Measurements from ENCODE around the gene FHIT. TPM values are rescaled to one million over a fixed set of nuclear protein-coding genes. Genes with fewer than 3 reads are reported as not detected.
A peak's percentile ranks its signal among the peaks of the same experiment; 100 is the strongest.

FHIT gene
- 6.3 and 8.7 TPM in 2 replicates for polyA plus RNA-seq (2014; cell fraction: cytosol; rRNA removed)
- 3.0 and 6.8 TPM in 2 replicates for polyA plus RNA-seq (2014; cell fraction: nucleus; rRNA removed)

DNA sequence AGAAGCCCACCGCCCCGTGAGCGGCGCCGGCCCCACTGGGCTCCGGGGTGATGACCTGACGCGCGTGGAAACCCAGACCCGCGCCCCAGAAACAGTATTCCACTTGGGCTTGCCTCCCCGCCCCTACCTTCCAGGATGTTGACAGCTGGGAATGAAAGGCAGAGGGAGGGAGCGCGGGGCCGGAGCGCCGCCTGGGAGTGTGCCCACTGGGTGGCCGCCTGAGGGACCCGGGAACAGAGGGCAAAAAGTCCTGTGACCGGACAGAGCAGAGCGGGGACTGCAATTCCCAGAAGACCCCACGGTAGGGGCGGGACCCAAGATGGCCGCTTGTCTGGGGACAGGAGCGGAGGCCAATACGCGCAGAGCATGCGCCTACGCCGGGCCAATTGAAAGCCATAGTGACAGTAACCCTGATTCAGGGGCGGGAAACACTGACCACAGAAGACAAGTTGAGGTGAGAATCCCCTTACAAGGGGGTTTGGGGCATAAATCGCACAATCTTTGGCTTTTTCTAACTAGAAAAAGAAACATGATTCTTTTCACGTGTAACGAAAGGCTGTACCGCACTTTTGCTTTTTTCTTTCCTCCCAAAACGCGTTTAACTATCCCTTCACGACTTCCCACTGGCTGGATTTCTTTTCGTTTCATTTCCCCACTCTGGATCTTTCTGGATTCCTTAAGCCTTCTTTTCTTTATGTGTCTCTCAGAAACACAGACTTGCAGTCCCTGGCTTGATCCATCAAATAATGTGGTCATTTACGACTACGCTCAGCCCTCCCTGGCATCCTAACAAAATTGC lies at the start of gene FHIT:
Gene FHIT (minus strand): TSS at position 279 of the 799 bp plus-strand sequence.
- peak; percentile 95 for DNase-seq (ENCODE audit: low spot score)

DNA sequence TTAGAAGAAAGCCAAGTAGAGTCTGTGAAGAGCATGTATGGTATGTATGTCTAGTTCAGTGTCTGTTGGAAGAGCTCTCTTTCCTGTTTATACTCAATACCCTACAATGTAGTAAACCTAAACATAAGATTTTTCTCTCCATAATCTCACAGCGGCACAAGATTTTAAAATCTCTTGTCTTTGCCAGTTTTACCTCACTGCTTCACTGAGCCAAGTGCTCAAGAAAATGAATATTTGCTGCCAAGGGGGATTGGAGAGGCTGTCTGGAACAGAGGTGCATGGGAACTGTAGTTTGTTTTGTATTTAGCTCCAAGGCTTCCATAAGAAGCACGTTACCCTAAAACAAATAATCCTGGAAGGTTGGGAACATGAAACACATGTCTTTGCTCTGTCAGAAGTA lies 49.5 kb upstream of the FHIT start:
- no peak for DNase-seq (ENCODE audit: low spot score)

DNA sequence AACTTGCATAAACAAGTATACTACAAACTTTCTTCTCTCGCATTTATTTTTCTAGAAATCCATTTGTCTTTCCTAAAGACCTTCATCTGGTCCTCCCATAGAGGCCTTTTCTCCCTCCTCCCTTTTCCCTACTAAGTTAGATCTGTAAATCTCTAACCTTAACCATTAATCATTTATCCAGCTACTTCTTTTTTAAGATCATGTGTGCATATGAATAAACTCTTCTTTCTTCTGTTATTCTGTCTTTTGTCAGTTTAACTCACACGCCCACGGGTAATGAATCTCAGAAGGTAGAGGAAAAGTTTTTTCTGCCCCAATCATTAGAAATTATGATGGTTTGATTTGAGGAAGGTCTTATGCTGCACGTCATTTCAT lies 48.7 kb upstream of the FHIT start:
- no peak for DNase-seq (ENCODE audit: low spot score)

DNA sequence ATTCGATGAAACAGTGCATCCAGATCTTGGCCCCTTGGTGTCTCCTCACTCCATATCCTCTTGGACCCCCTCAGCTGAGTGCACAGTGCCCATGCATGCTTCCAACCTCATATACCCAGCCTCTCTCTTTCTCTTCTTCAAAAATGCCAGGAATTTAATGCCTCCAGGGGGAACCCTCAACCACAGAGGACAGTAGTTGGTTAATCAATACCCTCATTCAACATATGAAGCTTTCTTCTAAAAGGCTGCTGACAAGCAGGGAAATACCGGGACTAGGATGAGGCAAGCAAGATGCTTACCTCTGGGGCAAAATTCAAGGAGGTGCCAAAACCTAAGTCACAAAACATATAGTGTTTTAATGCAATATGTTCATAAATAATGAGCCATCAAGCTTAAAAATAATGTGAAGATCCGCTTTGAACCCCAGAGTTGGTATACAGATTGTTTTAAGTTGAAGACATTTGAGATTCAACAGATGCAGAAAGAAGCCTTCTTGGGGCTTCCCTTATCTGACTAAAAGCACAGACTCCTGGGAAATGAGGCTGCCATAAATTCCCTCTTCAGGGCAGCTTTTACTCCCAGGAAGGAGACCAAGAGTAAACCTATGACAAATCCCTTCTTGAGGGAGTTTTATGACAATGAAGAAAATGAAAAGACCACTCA lies 48.2 kb upstream of the FHIT start:
- no peak for DNase-seq (ENCODE audit: low spot score)

DNA sequence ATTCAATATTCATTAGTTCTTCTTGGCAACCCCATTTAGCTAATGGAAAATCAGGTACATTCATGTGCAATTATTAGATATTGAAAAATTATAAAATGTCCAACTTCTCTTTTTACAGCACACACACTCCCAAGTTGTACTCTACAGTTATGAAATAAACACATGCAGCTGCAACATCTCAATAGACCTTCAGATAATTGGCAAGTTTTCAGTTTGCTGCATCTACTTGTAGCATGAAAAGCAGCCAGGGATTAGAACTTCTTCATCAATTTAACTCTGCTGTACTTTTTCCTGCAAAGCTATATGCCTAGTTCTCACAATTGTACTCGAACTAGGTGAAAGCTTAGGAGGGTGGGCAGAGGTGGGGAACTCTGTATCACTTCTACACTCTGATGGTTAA lies 46.6 kb upstream of the FHIT start:
- DNase-seq (ENCODE audit: low spot score): no peak

DNA sequence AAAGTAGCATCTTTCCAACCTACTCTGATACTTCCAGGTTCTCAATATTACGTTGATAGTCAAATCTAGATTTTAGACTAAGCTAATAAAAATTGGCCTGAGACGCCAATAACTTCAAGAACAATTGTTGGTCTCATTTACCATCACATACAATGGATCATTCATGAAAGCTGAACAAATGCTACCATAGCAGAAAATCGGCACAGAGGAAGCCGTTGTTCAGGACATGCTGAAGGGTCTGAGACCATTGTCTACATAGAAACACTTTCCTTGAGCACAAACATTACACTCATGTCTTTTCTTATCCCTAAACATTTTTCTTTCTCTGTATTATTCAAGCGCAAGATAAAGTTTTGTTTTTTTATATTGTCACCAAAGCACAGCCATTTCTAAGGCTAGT lies 37.2 kb upstream of the FHIT start:
- DNase-seq (ENCODE audit: low spot score): no peak

DNA sequence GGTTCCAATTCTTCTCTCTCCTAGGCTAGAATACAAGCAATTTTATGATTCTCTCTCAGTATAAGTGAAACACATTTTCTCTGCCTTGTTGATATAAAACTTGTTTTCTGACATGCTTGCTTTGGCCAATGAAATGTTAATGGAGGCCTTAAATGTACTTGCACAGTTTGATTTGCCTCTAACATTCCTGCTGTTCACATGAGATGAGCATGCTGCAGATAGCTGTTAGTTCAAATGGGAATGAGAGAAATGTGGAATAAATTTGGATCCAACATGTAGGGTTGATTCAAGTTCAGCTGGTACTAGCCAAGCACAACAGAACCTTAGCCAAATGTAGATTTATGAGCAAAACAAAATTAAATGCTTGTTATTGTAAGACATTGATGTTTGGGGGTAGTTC lies 32.6 kb upstream of the FHIT start:
- DNase-seq (ENCODE audit: low spot score): no peak

DNA sequence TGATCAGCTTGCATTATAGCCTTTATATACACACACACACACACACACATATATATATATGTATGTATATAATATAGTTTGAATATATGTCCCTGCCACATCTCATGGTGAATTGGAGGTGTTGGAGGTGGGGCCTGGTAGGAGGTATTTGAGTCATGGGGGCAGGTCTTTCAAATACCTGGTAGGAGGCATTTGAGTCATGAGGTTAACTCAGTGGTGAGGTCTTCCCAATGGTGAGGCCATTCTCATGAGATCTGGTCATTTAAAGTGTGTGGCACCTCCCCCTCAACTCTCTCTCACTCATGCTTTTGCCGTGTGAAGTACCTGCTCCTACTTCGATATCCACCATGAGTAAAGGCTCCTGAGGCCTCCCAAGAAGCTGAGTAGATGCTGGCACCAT lies 27.5 kb upstream of the FHIT start:
- no peak for DNase-seq (ENCODE audit: low spot score)

DNA sequence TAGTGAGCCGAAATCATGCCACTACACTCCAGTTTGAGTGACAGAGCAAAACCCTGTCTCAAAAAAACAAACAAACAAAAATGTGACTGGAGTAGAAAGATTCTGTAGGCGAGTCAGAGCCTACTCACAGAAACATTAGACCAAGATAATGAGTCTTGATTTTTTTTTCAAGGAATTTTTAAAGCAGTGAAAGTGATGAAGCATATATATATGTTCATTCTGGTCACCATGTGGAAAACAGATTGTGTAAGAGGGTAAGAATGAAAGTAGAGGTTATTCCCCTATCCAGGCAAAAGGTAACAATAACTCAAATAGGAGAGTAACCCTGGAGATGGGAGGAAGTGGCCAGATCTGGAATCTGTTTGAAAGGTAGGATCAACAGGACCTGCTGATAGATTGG lies 26.2 kb upstream of the FHIT start:
- no peak for DNase-seq (ENCODE audit: low spot score)

DNA sequence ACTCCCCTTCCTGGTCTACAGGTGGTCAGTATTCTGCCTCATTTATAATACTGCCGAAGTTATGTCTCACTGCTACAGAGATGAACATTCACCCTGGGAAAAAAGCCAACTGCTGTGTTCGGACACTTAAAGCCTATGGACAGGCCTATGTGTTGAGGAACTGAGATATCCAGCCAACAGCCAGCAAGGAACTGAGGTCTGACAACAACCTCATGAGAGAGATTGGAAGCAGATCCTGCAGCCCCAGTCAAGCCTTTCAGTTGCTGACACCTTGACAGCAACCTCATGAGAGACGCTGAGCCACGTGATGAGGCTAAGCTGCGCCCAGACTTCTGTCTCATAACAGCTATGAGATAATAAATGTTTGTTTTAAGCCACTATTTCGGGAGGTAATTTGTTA lies 18.2 kb upstream of the FHIT start:
- no peak for DNase-seq (ENCODE audit: low spot score)

DNA sequence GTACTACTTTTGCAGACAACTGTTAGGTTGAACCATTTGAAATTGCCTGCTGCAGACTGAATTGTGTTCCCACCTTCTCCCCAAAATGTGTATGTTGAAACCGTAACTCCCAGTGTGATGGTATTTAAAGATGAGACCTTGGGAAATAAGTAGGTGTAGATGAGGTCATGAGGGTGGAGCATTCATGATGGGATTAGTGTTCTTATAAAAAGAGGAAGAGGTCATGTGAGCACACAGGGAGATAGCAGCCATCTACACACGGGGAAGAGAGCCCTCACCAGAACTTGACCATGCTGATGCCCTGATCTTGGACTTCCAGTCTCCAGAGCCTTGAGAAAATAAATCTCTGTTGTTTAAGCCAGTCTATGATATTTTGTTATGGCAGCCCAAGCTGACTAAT lies 17.4 kb upstream of the FHIT start:
- DNase-seq (ENCODE audit: low spot score): no peak

DNA sequence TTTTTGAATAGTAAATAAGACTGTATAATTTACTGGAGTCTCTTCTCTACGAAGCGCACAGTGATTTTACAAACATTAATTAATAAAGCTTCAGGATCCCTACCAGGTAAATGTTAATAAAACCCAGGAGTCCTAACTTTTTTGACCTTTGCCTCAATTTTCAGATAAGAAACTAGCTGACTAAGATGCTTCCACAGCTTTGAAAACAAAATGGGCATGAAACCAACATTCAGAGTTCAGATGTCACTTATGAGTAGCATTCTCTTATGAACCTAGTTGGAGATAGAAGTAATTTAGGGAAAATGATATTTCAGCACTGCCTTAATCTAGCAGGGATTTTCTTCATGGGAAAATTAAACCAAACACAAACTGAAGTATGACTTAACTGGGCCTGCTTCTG lies 13.0 kb upstream of the FHIT start:
- no peak for DNase-seq (ENCODE audit: low spot score)

DNA sequence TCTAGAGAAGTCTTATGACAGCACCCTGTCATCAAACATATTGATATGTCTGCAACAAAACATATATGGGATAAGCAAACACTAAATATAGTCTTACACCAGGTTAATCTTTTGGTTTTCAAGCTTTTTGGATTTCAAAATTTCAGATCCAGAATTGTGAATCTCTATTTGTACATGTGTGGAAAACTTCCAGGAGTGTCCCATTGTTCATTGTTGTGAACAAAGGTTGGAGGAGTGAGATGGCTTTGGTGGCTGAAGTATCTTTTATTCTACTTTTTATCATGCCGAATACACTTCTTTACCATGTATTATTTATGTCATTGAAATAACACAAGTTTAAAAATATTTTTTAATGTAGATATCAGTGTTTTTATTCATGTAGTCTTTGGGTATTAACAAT lies 5.9 kb upstream of the FHIT start:
- no peak for DNase-seq (ENCODE audit: low spot score)

DNA sequence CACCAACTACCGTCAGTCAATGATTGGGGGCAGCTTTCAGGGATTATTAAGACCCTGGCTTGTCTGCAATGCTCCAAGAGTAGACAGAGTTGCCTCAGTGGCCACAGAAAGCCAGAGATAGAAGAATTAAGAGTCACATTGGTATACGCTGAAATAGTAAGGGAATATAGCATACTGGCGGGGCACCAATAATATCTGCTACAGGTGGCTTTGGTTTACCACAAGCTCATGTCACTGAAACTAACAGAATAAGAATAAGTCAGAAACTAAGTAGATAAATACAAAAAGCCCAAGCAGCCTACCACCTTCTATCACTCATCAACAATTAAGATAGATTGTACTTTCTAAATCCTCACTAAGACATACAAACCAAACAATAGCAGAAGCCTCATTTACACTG lies 2.5 kb upstream of the FHIT start:
- no peak for DNase-seq (ENCODE audit: low spot score)

DNA sequence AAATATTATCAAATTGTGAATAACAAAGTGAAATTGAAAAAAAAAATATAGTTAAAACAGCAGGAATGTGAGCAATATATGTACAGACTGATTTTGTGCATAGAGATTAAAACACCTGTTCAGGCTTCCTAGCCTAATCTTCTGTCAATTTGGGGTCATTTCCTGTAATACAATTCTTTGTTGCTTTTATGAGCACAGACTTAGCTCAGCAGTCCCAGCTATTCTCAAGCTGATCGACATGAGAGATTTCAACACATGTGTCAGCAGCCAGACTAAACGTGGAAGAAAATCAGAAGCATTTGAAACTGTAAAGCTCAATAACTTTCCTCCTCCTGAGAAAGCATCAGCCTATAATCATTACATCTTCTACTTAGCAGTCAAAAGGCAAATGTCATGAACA lies 1.6 kb upstream of the FHIT start:
- no peak for DNase-seq (ENCODE audit: low spot score)

DNA sequence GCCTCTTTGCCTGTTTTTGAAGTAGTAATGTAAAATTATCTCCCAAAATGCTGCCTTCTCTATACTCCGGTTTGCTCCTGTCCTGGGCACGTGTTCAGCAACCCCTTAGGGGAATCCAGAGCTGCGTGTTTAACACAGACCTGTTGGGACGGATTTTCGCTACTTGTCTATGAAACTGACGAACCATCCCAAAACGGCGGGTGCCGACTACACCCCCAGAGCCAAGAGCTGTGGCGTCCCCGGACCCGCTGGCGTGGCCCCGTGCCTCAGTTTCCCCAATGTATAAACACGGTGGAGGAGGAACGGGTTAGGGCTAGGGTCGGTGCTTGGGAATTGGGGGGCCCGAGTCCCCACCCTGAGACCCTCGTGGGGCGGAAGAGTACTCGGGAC lies 473 bp downstream of the FHIT start:
- DNase-seq (ENCODE audit: low spot score): peak; percentile 43

DNA sequence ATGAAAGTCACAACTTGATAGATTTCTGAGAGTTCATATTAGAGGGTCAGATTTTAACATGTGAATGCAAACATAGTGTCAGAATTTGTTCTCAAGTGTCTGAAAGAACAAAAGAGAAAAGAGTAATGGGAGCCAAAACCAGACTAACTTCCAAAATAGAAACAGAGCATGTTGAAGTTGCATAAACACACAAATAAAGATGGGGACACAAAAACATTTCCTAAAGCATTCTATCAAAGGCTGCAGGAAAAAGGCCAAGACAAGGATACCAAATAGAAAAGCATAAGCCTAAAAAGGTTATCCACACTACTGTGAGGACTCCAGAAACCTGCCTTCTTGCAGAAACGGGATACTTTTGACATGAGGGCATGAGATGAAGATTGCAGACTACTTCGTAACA lies 2.8 kb downstream of the FHIT start:
- DNase-seq (ENCODE audit: low spot score): no peak

DNA sequence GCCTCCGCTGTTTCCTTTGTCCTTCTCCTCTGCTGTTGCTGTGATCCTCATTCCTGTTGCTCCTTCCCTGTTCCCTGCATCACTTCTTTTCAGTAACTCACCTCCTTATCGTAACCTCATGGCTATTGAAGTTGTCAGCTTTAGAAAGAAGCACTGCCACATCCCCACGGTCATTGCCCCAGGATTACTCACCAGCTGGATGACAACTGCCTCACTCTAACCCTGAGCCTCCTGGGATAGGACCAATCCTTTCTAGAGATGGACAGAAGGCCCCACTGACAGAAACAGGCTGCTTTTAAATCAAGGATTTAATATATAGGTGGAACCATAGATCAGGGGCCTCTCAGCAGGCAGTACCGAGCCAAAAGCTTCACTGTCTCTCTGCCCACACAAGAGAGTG lies 4.1 kb downstream of the FHIT start:
- DNase-seq (ENCODE audit: low spot score): no peak

DNA sequence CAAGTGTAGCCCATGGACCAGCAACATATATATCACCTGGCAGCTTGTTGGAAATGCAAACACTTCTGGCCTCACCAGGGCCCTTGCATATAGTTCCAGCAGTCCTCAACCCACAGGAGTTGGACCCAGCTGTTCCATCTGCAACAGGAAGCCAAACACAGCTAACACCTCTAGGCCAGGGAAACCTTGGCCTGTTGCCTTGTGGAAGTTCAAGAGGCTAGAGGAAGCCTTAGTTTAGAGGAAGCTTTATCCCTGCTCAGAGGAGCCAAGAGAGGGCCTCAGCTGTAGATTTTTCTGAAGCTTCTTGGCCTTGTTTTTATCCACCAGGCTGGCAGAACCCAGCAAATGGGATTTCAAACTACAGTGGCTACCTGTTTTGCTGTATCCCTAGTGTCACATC lies 11.4 kb downstream of the FHIT start:
- no peak for DNase-seq (ENCODE audit: low spot score)

DNA sequence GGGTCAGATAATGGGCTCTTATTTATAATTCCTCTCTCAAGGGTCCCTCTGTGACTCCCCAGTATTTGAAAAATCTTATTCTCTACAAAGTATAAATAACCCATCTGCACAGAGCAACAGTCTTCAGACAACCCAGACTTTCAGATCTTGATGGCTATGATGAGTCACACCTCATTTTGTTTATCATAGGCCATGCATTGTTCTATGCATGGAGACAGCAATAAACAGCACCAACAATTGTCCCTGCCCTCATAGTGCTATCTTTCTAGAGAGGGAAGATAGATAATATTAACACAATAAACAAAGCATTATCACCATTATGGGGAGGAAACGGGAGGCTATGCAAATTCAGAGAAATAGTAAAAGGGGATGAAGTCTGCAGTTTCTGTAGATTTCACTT lies 13.4 kb downstream of the FHIT start:
- no peak for DNase-seq (ENCODE audit: low spot score)

DNA sequence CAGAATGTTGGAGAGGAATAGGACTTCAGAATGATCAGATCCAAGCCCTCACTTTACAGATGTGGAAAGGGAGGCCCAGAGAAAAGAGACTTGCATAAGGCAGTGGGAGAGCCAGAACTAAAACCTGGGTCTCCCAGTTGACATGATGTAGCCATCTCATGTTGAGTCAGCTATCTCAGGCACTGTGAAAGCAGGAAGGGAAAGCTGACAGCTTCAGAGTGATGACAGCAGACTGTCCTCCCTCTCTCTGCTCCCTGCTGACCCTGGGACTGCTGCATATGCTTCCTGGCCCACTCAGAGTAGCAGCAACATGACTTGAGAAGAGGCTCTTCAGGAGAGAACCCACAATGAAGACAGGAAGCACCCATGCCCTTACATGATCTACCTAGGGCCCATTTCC lies 14.7 kb downstream of the FHIT start:
- DNase-seq (ENCODE audit: low spot score): no peak

DNA sequence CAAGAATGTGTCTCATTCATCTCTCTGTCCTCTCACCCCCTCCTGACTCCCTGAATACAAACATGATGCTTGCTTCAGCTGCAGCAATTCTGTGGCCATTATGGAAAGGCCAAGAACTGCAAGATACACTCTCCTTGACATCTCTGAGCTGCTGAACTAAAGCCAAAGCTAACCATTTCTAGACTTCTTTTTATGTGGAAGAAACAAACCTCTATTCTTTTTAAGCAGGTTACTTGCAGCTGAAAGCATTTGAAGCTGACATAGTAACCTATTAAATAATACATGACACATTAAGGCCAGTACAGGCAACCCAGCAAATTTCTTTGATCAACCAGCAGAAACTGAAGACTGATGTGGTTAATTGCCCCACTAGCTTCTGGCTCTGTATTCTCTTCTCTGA lies 17.5 kb downstream of the FHIT start:
- DNase-seq (ENCODE audit: low spot score): no peak

DNA sequence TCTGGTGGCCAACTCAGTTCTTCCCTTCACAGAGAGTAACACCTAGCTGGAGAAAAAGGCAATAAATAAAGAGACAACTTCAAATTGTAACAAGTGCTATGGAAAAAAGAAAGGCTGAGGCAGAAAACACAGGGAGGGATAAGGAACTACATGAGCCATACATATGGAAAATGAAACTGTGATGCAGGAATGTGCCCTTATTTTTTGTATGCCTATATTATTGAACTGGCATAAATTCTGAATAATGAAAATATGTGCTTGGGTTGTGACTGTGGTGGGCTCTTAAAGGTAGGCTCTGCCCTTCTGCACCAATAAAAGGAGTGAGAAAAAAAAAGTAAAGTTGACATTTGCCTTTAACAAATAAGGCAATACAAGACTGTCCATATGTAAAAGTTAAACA lies 19.6 kb downstream of the FHIT start:
- DNase-seq (ENCODE audit: low spot score): no peak
